Right lobe of liver (tissue), 6 donors: ENCODE data around the gene SLC24A3. TPM values are rescaled to one million over a fixed set of nuclear protein-coding genes. Genes with fewer than 3 reads are reported as not detected.

Experiments
- ATAC-seq, 4 donors: fragments of 200-7000 bp; cut with Tn5 transposase; one replicate each; pipeline ENCODE4 v1.9.1; 2020; ENCODE audit warnings: mild to moderate bottlenecking in 4 of 4, moderate library complexity in 4 of 4
- DNase-seq, 3 donors: peaks; one replicate each; pipeline ENCODE4 v3.0.0-alpha.2; 2020
- H3K27ac ChIP-seq, 3 donors: fragments of 200-600 bp; one replicate each; pipeline ENCODE4 v1.8.0; 2022
- H3K27me3 ChIP-seq, 2 donors: fragments of 200-600 bp; one replicate each; pipeline ENCODE4 v1.8.0; 2022
- H3K36me3 ChIP-seq, 4 donors: fragments of 200-600 bp; sonication (generic) in 1 of 4; one replicate each; pipeline versions ENCODE4 v1.5.1 to v1.8.0; 2017 to 2022; ENCODE audit warnings: control low read depth in 1 of 4
- H3K4me1 ChIP-seq, 4 donors: fragments of 200-600 bp; sonication (generic) in 1 of 4; one replicate each; pipeline versions ENCODE4 v1.5.1 to v1.8.0; 2017 to 2022; ENCODE audit warnings: control low read depth in 1 of 4
- H3K4me3 ChIP-seq, 3 donors: fragments of 200-600 bp; one replicate each; pipeline ENCODE4 v1.8.0; 2022
- H3K9me3 ChIP-seq, 4 donors: fragments of 200-600 bp; sonication (generic) in 1 of 4; one replicate each; pipeline versions ENCODE4 v1.5.1 to v1.8.0; 2017 to 2022; ENCODE audit warnings: control low read depth in 1 of 4
- CTCF ChIP-seq, 4 donors: fragments of 200-600 bp in 3 of 4; fragments of 450-650 bp in 1 of 4; IDR thresholded peaks; one replicate each; pipeline versions ENCODE4 v1.5.1 to v1.8.0; 2016 to 2022; ENCODE audit warnings: antibody characterized with exemption in 4 of 4, mild to moderate bottlenecking in 2 of 4
- POLR2A ChIP-seq: fragments of 450-650 bp; IDR thresholded peaks from one replicate; pipeline ENCODE4 v1.6.1; 2017; ENCODE audit warnings: antibody characterized with exemption, mild to moderate bottlenecking
- WGBS: methylation state at CpG from one replicate; pipeline ENCODE4 v1.1.6; 2018; ENCODE audit warnings: low coverage, low lambda C conversion rate; ENCODE audit not compliant: insufficient coverage; ENCODE audit errors: missing lambda C conversion rate; 5-methylcytosine and 5-hydroxymethylcytosine counted together
- intact Hi-C, 2 donors: fragments of 100-400 bp; cut with DNase I; formaldehyde crosslinking; loops; one replicate each; pipeline versions ENCODE4 v1.11.2 to v1.14.1; 2022
- total RNA-seq, 6 experiments: library from RNA; depleted of rRNA in 2 of 6; stranded (reverse); fragments of >200 nt in 2 of 6; fragmentation: NEBNext Ultra II Directional in 3 of 6; extraction: Animal tissue kit (Norgen Biotek cat#: 25700) in 3 of 6; gene quantifications; one replicate each; pipeline versions ENCODE4 v1.1.0 to v1.2.4, GENCODE V29; 2016 to 2023
- donor health status: DM: no; HTN: yes; CAD: no.
- donor health status: DM: no; HTN: no; CAD: no.
- donor health status: DM: no; HTN: no; CAD: no.
- donor health status: DM: no; HTN: yes; CAD: no.
- donor health status: DM: no; HTN: yes; CAD: no.

Gene SLC24A3
- total RNA-seq, 6 experiments from 2014 or later: 0.06 to 0.49 (median 0.27) TPM

- Histone ChIP-seq H3K27ac (no peak overlapping the region), H3K4me3 (no peak overlapping the region), H3K9me3 (no peaks in the 10 kb centered on the region), H3K27me3 (no peaks in the 10 kb centered on the region), H3K36me3 (no peaks in the 10 kb centered on the region), H3K4me1 (no peaks in the 10 kb centered on the region)
- intact Hi-C loops: no loop called here
- no peak for ATAC-seq
- 23% methylated on average over 1 of the region's 1 CpG for WGBS
- no peak for DNase-seq
- TF ChIP-seq CTCF (IDR thresholded peaks at IDR 0.05): no peak
- no peak for TF ChIP-seq POLR2A
Observed at GRCh38 chr20:19524691-19525090, 312.2 kb downstream of the SLC24A3 start.

- H3K9me3 ChIP-seq: no peaks in the 10 kb centered on the region
- no peaks in the 10 kb centered on the region for H3K27me3 ChIP-seq
- H3K36me3 ChIP-seq: no peaks in the 10 kb centered on the region
- 65% methylated on average over 2 of the region's 2 CpGs for WGBS
- ATAC-seq (no peak), DNase-seq (no peak)
- TF ChIP-seq POLR2A (no peak), CTCF (IDR thresholded peaks at IDR 0.05) (no peak)
- intact Hi-C loops: no loop called here
- no peaks in the 10 kb centered on the region for H3K4me1 ChIP-seq
- no peak overlapping the region for H3K4me3 ChIP-seq
- no peak overlapping the region for H3K27ac ChIP-seq
Observed at GRCh38 chr20:19527509-19527908, 315.1 kb downstream of the SLC24A3 start.

GRCh38 chr20:19528286-19529030 is 316.0 kb downstream of the SLC24A3 start:
- WGBS: 62% methylated on average over 5 of the region's 5 CpGs
- ATAC-seq (no peak), DNase-seq (no peak)
- no peaks in the 10 kb centered on the region for H3K36me3 ChIP-seq
- H3K27me3 ChIP-seq: no peaks in the 10 kb centered on the region
- TF ChIP-seq POLR2A (no peak), CTCF (IDR thresholded peaks at IDR 0.05) (no peak)
- H3K4me3 ChIP-seq: no peak overlapping the region
- H3K4me1 ChIP-seq: no peaks in the 10 kb centered on the region
- no peaks in the 10 kb centered on the region for H3K9me3 ChIP-seq
- no peak overlapping the region for H3K27ac ChIP-seq
- intact Hi-C loops: no loop called here

GRCh38 chr20:19530006-19530405 is 317.6 kb downstream of the SLC24A3 start:
- no peaks in the 10 kb centered on the region for H3K4me1 ChIP-seq
- DNase-seq (no peak), ATAC-seq (no peak)
- WGBS: 53% methylated on average over 4 of the region's 5 CpGs
- H3K36me3 ChIP-seq: no peaks in the 10 kb centered on the region
- no peak for TF ChIP-seq POLR2A
- TF ChIP-seq CTCF (IDR thresholded peaks at IDR 0.05): no peak
- no peak overlapping the region for H3K27ac ChIP-seq
- H3K9me3 ChIP-seq: no peaks in the 10 kb centered on the region
- intact Hi-C loops: no loop called here
- no peaks in the 10 kb centered on the region for H3K27me3 ChIP-seq
- no peak overlapping the region for H3K4me3 ChIP-seq
